GM19193 (cell line): ENCODE measurements around the gene TMPRSS12.

Source experiments
- POLR2A ChIP-seq: IDR thresholded peaks from 4 replicates; pipeline ENCODE4 v1.6.1; 2011; ENCODE audit not compliant: insufficient read depth, insufficient read length; ENCODE audit errors: extremely low read depth

Gene TMPRSS12

DNA sequence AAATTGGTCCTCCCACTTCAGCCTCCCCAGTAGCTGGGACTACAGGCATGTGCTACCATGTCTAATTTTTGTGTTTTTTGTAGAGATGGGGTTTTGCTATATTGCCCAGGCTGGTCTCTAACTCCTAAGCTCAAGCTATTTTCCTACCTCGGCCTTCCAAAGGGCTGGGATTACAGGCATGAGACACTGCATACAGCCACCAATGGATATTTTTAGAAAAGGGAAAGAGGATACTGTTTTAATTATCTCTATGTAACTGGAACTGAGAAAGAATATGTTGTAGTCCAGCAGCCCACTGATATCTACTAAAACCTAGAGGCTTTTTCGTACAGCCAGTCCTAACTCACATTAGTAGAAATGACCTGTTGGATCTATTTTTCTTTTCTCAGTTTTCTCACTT is 6.2 kb downstream of the TMPRSS12 start:
- TF ChIP-seq POLR2A = no peak

- TF ChIP-seq POLR2A = no peak
These were observed 17.0 kb downstream of the TMPRSS12 start for GRCh38 chr12:50859621-50860310.

DNA sequence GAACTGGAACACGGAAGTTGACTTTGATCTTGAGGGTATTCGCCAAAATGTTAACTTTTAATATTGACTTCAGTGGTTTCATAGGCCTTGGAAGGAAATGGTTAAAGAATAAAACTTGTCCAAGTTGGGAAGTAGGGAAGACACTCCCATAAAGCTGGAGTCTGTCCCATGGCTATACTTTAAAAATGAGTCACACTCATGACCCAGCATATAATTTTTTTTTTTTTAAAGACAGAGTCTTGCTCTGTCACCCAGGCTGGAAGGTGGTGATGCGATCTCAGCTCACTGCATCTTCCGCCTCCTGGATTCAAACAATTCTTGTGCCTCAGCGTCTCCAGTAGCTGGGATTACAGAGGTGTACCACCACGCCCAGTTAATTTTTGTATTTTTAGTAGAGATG is 19.6 kb downstream of the TMPRSS12 start:
- no peak for TF ChIP-seq POLR2A

DNA sequence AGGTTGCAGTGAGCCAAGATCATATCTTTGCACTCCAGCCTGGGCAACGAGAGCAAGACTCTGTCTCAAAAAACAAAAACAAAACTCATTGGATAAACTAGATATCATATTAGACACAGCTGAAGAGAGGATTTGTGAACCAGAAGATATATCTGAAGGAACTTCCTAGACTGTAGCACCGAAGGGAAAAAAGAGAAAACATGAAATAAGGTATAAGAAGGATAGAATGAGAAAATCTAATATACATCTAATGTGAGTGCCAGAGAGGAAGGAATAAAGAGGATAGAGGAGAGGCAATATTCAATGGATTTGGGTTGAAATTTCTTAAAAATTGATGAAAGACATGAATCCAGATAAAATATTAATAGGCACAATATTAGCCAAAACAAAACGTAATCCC is 22.5 kb downstream of the TMPRSS12 start:
- TF ChIP-seq POLR2A = no peak

DNA sequence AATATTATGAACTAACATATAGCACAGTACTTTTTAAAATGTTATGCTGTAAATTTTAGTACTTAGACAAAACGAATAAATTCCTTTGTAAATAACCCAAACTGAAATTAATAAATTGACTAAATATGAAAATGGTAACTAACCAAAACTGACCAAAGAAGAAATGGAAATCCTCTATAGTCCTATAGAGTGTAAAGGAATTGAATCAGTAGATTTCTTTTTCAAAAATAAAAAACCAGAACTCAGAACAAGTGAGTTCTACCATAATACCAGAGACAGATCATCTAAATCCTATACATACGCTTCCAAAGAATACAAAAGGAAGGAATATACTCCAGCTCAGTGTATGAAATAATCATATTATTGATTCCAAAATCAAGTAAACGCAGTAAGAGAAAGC is 39.8 kb downstream of the TMPRSS12 start:
- TF ChIP-seq POLR2A = no peak

- no peak for TF ChIP-seq POLR2A
These were observed 44.5 kb downstream of the TMPRSS12 start for GRCh38 chr12:50887191-50887590.

DNA sequence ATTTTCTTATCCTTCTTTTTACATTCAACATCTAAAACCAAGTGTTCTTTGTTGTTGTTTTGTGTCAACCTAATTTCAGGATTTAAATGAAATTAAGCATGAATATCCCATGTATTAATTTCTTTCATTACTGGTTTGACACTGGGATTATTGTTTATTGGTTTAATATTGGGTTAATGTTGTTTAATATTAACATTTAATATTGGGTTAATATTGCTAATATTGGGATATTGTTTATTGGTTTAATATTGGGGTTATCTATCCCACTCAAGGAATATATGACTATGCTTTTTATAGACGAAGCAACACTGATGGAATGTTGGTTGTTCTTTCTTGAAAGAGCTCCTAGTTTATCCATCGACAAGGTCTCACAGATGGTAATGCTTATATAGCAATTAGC is 45.9 kb downstream of the TMPRSS12 start:
- no peak for TF ChIP-seq POLR2A

DNA sequence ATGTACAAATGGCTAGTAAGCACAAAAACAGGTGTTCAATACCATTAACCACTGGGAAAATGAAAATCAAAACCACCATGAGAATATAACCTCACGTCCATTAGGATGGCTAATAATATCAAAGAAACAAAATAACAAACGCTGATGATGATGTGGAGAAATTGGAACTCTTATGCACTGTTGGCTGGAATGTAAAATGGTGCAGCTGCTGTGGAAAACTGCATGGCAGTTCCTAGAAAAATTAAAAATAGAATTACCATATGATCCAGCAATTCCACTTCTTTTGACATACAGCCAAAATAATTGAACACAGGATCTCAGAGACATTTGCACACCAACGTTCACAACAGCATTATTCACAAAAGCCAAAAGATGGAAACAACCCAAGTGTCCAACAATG is 51.5 kb downstream of the TMPRSS12 start:
- no peak for TF ChIP-seq POLR2A

DNA sequence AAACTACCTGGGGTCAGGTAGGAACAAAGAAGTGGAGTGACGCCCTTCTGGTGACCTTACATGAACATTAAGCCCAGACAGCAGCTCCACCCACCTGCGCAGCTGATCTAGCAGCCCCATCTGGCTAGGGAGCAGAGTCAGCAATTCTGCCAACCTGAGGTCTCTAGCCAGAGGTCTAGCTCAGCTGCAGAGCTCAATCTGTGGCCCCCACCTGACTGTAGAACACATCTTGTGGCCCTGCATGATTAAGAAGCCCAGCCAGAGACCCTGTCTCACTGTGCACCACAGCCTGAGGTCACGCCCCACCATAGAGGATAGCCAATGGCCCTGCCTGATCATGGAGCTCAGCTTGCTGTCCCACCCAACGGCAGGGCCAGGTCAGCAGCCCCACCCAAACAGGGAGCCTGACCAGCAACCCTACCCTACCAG is 59.0 kb downstream of the TMPRSS12 start:
- TF ChIP-seq POLR2A = no peak

- TF ChIP-seq POLR2A = no peak
These were observed 70.5 kb downstream of the TMPRSS12 start for GRCh38 chr12:50913224-50913623.

- no peak for TF ChIP-seq POLR2A
These were observed 72.3 kb downstream of the TMPRSS12 start for GRCh38 chr12:50914872-50915484.

DNA sequence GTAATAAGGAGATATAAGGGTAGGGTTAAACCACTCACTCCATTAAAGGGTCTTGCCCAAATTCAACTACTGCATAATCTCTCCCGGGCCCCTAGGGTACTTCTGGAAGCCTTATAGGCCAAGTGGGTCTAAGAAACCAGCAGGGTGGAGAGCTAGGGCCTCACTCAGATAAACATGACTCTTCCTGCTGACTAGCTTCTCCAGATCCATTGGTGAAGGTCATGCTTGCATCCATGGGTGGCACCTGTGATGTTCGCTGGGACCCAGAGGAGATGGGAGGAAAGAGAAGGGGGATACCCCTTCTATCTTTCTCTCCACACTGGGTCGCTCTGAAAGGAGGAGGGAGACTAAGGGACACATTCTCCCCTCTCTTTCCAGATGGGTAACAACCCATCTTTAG is 73.6 kb downstream of the TMPRSS12 start:
- no peak for TF ChIP-seq POLR2A

DNA sequence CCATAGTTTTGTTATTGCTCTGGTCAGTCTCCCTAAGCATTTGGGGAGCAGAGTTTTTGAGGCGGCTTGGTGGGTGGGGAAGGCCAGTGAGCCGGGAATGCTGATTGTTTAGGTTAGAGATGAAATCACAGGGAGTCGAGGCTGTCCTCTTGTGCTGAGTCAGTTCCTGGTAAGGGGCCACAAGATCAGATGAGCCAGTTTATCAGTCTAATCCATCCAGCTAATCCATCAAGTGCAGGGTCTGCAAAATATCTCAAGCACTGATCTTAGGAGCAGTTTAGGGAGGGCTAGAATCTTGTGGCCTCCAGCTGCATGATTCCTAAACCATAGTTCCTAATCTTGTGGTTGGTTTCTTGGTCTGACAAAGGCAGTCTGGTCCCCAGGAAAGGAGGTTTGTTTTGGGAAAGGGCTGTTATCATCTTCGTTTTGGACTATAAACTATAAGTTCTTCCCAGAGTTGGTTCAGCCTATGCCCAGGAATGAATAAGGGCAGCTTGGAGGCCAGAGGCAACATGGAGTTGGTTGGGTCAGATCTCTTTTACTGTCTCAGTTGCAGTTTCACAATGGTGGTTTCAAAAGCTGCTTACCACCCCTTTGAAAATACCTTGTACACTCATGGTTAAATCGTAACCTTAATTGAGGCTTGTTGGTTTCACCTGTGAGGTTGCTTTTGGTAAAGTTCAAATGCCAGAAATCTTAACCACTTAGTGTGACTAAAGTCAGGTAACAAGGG is 76.0 kb downstream of the TMPRSS12 start:
- no peak for TF ChIP-seq POLR2A

- TF ChIP-seq POLR2A = no peak
These were observed 80.1 kb downstream of the TMPRSS12 start for GRCh38 chr12:50922820-50923219.

DNA sequence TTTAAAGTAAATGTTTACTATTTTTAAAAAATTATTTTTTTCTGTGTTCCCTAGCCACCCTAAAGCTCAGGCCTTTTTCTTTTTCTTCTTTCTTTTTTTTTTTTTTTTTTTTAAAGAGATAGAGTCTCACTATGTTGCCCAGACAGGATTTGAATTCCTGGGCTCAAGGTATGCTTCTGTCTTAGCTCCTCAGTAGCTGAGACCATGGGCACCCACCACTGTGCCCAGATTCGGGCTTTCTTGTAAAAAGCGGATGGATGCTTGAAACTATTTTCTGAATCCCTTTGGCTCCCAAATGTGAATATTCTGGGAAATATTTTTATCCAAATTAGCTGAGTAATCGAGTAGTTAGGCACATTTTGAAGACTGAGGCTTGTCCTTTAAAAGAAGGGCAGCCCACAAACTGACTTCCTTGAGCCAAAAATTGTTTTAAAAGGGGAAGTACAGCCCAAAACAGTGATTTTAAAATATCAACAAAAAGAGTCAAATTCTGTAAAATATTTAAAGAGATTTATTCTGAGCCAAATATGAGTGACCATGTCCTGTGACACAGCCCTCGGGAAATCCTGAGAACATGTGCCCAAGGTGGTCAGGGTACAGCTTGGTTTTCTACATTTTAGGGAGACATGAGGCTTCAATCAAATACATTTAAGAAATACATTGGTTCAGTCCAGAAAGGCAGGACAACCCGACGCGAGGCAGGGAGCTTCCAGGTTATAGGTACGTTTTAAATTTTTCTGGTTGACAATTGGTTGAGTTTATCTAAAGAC is 80.8 kb downstream of the TMPRSS12 start:
- TF ChIP-seq POLR2A = no peak
